Right lobe of liver (tissue), 4 donors: Measurements from ENCODE around the gene MTMR12.

Experiments
- POLR2A ChIP-seq: fragments of 450-650 bp; IDR thresholded peaks from one replicate; pipeline ENCODE4 v1.6.1; 2017; ENCODE audit warnings: antibody characterized with exemption, mild to moderate bottlenecking
- TF ChIP-seq, protein P1 (sequence below), 4 donors: fragments of 200-600 bp in 3 of 4; fragments of 450-650 bp in 1 of 4; IDR thresholded peaks; one replicate each; pipeline versions ENCODE4 v1.5.1 to v1.8.0; 2016 to 2022; ENCODE audit warnings: antibody characterized with exemption in 4 of 4, mild to moderate bottlenecking in 2 of 4
- donor health status: DM: no; HTN: no; CAD: no.
- donor health status: DM: no; HTN: no; CAD: no.
- donor health status: DM: no; HTN: yes; CAD: no.

DNA sequence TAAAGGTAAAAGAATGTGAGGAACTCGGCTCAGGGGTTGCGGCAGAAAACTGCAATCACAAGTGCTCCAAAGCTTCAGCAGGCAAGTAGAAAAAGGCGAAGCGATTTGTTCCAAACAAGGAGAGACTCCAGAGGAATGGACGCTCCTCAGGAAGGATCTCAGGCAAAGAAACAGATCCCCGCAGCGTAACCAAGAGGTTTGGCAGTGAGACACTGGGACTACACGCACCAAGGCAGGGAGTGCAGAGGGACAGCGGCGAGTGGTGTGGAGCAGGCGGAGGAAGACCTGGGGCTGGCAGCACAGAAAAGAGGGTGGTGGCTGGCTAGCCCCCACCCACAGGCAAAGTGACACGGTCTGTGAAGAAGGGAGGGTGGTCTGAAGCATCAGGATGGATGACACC, 83.9 kb downstream of the MTMR12 start:
- TF ChIP-seq, protein P1, sequence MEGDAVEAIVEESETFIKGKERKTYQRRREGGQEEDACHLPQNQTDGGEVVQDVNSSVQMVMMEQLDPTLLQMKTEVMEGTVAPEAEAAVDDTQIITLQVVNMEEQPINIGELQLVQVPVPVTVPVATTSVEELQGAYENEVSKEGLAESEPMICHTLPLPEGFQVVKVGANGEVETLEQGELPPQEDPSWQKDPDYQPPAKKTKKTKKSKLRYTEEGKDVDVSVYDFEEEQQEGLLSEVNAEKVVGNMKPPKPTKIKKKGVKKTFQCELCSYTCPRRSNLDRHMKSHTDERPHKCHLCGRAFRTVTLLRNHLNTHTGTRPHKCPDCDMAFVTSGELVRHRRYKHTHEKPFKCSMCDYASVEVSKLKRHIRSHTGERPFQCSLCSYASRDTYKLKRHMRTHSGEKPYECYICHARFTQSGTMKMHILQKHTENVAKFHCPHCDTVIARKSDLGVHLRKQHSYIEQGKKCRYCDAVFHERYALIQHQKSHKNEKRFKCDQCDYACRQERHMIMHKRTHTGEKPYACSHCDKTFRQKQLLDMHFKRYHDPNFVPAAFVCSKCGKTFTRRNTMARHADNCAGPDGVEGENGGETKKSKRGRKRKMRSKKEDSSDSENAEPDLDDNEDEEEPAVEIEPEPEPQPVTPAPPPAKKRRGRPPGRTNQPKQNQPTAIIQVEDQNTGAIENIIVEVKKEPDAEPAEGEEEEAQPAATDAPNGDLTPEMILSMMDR (IDR thresholded peaks at IDR 0.05) = no peak
- TF ChIP-seq POLR2A = no peak
